SIG-M5 treated with dmso at 0.1 percent for 504 hours (cell line): ENCODE measurements around the gene SOX12.

Experiments used
- DNase-seq: peaks from one replicate; lab custom pipeline; 2025; ENCODE audit not compliant: unreplicated experiment; lab: John Stamatoyannopoulos, UW

The SOX12 gene

GRCh38 chr20:325045-325888, at the start of gene SOX12:
TSS of gene SOX12 (plus strand) at chr20:325552. CDS start at chr20:325925, 373 bp downstream.
- peak; percentile 94 for DNase-seq

GRCh38 chr20:275791-276190, 49.6 kb upstream of the SOX12 start:
- no peak for DNase-seq

DNA sequence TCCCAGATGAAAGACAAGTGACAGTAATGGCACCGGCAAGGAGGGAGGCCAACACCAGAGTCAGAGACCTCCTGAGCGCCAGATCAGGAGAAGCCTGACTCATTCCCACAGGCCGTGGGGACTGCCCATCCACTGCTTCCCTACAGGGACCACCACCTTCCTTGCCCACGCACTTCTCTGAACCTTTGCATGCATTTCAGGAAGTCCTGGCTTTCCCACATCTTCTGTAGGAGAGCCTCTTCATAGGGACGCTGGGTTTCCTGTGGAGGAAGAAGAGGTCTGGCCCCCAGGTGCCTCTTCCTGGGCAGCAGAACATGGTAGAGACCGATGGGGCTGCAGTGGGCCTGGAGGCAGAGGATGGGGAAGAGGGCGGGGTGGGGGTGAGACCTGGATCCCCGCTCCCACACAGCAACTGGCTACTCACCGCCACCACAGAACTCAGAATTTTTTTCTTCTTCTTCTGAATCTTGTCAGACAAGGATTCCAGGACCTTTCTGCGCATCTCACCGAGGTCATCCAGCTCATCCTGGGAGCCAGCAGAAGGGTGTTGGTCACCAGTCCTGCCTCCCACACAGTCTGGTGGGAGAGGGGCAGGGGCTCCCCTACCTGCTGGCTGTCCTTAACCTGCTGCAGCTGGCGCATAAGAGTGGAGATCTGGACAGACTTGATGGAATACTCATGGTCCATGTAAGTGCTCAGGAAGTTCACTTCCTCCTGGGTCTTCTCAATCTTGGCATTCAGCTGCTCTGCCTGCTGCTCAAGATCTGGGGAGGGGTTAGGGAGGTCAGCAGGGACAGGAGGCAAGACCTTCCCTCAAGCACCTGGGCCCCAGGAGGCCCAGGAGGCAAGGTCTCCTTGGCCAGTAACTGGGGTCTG, 48.5 kb upstream of the SOX12 start:
- no peak for DNase-seq

DNA sequence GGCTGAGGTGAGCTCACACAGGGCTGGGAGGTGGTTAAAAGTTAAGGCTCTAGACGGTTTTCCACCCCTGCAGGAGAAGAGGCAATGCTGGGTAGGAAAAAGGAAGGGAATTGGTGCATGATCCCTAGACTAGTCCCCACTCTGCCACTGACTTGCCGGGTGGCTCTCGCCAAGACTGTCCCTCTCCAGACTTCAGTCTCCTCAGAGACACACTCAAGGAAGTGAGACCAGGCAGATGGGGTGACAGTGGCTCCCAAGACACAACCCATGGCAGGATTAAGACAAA, 47.9 kb upstream of the SOX12 start:
- no peak for DNase-seq

GRCh38 chr20:278181-278580, 47.2 kb upstream of the SOX12 start:
- DNase-seq = no peak

DNA sequence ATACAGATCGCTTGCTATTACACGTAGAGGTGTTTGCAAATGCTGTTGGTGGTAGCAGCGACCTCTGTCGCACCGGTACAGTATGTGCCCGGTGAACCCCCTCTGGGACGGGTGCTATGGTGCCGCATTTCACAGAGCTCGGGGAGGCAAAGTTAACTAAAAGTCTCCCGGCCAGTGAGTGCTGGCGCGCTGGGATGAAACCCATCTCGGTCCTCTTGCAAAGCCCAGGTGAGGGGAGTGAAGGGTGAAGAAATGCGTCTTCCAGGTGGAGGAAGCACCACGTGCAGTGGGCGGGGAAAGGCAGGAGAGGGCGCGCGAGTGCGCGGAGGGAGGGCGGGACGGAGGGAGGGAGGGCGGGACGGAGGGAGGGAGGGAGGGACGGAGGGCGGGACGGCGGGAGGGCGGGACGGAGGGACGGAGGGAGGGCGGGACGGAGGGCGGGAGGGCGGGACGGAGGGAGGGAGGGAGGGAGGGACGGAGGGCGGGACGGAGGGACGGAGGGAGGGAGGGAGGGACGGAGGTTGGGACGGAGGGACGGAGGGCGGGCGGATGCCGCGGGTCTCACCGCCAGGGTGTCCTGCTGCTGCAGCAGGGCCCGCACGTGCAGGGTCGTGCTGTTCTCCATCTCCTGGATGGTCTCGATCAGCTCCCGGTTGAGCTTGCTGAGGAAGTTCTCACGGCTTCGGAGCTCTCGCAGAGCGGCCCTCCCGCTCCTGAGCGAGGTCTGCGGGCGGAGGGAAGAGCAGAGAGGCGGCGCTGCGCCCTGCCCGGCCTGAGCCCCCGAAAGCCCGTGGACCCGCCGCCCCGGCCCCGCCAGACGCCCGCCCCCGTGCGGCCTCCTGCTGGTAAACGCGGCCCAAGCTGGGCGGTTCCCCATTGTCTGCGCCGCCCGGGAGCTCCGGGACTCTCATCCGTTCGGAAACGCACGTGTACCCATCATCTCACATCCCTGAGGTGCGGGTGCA, 46.5 kb upstream of the SOX12 start:
- no peak for DNase-seq

GRCh38 chr20:284172-284571, 41.2 kb upstream of the SOX12 start:
- DNase-seq = no peak

DNA sequence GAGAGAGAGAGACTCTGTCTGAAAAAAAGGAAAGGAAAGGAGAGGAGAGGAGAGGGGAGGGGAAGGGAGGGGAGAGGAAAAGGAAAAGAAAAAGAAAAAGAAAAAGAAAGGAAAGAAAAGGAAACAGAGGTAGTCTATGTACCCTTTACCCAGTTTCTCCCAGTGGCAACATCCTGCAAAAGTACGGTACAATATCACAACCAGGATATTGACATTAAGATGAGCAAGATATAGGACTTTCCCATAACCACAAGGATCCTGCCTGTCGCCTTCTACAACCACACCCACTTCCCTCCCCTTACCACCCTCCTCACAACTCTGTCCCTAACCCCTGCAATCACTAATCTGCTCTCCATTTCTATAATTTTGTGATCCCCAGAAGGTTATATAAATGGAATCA, 38.8 kb upstream of the SOX12 start:
- no peak for DNase-seq

DNA sequence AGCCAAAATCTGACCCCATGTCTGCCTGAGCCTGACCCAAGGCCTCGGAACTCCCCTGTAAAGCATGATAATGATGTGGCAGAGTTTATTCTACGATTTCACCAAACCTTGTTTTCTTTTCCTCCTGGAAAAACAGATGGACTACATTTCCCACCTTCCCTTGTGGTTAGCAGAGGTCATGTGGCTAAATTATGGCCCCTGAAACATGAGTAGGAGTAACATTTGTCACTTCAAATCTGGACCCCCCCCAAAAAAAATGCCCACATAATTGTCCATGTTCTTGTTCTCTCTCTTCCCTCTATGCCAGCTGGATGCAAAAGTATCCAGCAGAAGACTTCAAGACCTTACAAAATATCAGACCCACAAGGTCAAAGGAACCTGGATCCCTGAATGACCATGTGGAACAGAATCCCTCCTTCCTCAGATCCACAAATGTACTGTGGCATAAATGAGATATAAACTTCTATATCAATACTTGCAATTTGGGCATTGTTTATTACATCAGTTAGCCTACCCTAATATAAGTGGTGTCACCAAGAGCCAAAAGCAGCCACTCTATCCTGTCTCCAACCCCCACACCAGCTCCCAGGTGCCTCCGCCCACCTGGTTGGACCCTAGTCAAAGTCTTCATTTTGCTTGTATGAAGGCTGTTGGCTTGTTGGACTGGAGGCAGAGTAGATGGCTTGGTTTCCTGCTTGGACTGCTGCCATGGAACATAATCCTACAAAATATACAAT, 36.2 kb upstream of the SOX12 start:
- no peak for DNase-seq

DNA sequence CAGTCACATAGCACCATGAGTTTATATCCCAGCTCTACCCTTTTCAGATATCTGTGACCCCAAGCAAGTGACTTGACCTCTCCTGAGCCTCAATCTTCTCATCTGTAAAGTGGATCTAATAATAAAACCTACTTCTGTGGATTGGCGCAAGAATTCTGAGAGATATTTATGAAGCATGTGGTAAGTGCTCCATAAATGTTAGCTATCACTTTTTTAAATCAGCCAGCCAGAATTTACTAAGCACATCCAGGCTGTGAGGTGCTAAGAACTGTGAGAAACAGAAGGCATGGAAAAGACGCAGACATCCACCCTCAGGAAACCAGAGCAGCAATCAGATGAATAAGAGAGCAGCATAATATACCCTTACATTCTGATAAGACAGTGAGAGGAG, 35.7 kb upstream of the SOX12 start:
- DNase-seq = no peak

- DNase-seq = peak; percentile 92
Observed at GRCh38 chr20:290084-290831, 35.1 kb upstream of the SOX12 start, which contains the start of gene C20orf96. TSS of gene C20orf96 (minus strand) at chr20:290750. CDS start at chr20:290610, 140 bp downstream.

DNA sequence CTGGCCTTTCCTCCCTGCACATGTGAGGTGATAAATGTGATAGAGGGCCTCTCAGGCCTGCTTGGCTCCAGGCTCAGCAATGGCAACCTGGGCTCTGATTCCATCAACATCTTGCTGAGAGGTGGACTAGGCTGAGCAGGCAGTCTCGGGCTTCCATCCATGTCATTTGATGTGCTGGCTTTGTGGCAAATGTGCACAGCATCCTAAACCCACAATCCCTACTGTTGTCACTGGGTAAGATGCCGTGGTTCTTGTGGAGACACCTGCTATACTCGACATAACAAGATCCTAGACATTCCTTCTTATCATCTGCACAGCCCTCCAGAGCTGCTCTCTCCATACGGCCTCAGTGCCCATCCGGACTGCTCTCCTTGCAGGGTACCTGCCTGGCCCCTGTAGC, 30.8 kb upstream of the SOX12 start:
- DNase-seq = no peak

DNA sequence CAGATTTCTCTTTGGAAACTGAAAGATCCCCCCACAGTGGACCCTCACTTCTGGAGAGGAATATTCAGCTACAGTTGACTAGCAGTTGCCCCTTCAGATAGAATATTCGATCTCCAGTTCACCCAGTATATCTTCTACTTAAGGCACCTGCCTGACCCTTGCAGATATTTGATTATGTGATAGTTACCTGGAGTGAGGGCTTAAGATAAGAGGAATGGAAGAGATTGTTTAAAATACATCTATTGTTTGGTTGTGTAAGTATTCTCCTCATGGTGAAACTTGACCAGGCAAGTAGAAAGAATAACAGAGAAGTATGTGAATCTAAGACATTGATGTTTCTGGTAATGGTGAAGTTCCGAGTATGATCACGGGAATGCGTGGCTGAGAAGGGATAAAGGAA, 29.5 kb upstream of the SOX12 start:
- no peak for DNase-seq

DNA sequence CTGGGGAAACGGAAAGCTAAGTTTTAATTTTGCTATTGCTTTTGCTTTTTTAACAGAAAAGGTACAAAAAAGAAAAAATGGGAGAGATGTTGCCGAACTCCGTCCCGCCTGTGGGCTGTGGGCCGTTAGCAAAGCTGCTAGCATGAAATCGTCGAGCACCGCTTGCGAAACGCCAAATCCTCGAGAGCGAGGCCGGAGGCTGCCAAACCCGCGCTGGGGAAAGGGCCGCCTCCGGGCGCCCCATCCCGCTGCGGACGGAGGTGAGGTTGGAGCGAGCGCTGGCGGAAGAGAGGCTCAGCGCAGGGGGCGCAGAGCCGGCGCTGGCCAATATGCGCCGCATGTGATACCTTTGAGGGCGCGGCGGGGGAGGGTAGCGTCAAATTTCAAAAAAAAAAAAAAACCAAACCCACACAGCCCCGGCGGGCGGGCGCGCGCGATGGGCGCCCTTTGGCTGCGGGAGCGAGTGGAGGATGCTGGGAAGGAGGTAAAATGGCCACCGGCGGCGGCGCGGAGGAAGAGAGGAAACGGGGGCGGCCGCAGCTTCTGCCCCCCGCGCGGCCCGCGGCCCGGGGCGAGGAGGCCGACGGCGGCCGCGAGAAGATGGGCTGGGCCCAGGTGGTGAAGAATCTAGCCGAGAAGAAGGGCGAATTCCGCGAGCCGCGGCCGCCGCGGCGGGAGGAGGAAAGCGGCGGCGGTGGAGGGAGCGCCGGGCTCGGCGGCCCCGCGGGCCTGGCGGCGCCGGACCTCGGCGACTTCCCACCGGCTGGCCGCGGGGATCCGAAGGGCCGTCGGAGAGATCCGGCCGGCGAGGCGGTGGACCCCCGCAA, 28.0 kb upstream of the SOX12 start, which contains the start of gene ZCCHC3:
TSS of gene ZCCHC3 (plus strand) at position 473 of the 827 bp plus-strand sequence. CDS start at position 490, 17 bp downstream.
- peak; percentile 91 for DNase-seq

DNA sequence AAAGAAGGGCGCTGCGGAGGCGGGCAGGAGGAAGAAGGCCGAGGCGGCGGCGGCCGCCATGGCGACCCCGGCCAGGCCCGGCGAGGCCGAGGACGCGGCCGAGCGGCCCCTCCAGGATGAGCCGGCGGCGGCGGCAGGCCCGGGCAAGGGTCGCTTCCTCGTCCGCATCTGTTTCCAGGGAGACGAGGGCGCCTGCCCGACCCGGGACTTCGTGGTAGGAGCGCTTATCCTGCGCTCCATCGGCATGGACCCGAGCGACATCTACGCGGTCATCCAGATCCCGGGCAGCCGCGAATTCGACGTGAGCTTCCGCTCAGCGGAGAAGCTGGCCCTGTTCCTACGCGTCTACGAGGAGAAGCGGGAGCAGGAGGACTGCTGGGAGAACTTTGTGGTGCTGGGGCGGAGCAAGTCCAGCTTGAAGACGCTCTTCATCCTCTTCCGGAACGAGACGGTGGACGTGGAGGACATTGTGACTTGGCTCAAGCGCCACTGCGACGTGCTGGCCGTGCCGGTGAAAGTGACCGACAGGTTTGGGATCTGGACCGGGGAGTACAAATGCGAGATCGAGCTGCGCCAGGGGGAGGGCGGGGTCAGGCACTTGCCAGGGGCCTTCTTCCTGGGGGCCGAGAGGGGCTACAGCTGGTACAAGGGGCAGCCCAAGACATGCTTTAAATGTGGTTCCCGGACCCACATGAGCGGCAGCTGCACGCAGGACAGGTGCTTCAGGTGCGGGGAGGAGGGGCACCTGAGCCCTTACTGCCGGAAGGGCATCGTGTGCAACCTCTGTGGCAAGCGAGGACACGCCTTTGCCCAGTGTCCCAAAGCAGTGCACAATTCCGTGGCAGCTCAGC, 27.2 kb upstream of the SOX12 start:
- DNase-seq = peak; percentile 63

GRCh38 chr20:298776-299391, 26.5 kb upstream of the SOX12 start:
- DNase-seq = no peak

- peak; percentile 16 for DNase-seq
Observed at GRCh38 chr20:300345-300990, 24.9 kb upstream of the SOX12 start.
